HG03342 (cell line): ENCODE results near the gene DCC.

Experiments used
- ATAC-seq: cut with Tn5 transposase; IDR thresholded peaks from one replicate; pipeline ENCODE4 v1.9.1; 2021; ENCODE audit warnings: mild to moderate bottlenecking, moderate library complexity; ENCODE audit not compliant: unreplicated experiment

DCC gene

GRCh38 chr18:53543711-53544110 lies 1203.7 kb downstream of the DCC start:
- ATAC-seq: no peak

DNA sequence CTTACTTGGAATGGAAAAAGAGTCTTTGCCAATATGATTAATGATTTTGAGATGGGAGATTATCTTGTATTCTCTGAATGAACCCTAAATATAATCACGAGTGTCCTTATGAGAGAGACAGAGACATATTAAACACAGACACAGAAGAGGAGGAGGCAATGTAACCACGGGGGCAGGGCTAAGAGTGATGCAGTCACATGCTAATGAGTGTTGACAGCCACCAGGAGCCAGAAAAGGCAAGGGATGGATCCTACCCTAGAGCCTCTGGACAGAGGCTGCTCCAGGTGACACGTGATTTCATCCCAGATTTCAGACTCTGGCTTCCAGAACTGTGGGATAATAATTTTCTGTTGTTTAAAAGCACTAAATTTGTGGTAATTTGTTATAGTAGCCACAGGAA lies 1204.9 kb downstream of the DCC start:
- no peak for ATAC-seq

- no peak for ATAC-seq
Measured at GRCh38 chr18:53551868-53552426, 1212.0 kb downstream of the DCC start.

- no peak for ATAC-seq
Measured at GRCh38 chr18:53553030-53553429, 1213.0 kb downstream of the DCC start.

- no peak for ATAC-seq
Measured at GRCh38 chr18:53556450-53556849, 1216.5 kb downstream of the DCC start.

DNA sequence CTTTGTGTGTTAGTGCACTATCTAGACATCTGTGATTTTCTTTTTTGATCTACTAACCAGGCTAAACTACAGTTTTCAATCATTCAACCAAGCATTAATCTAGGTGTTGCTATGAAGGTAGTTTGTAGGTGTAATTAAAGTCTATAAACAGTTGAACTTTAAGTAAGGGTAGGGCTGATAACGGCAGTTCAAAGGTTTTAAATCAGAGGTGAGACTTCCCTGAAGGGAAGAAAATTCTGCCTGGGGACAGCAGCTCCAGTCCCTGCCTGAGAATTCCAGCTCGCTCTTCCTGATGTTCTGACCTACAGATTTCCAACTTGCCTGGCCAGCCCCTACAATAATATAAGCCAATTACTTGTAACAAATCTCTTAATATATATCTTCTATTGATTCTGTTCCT lies 1220.5 kb downstream of the DCC start:
- ATAC-seq: no peak

DNA sequence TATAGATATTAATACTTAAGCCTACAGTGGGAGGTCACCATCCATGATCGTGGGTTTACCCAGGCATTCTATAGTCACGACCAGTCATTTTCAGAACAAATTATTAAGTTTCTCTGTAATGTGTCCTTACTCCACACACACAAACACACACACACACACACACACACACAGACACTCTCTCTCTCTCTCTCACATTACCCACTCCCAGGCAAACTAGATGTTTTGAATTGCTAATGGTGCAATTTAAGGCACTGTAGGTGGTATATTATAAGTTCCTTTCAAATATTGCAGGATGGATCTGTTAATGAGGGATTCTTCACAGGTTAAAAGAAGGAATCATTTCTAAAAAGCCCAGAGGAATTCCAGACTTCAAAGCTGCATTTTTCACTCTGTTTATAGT lies 1226.6 kb downstream of the DCC start:
- ATAC-seq: no peak

DNA sequence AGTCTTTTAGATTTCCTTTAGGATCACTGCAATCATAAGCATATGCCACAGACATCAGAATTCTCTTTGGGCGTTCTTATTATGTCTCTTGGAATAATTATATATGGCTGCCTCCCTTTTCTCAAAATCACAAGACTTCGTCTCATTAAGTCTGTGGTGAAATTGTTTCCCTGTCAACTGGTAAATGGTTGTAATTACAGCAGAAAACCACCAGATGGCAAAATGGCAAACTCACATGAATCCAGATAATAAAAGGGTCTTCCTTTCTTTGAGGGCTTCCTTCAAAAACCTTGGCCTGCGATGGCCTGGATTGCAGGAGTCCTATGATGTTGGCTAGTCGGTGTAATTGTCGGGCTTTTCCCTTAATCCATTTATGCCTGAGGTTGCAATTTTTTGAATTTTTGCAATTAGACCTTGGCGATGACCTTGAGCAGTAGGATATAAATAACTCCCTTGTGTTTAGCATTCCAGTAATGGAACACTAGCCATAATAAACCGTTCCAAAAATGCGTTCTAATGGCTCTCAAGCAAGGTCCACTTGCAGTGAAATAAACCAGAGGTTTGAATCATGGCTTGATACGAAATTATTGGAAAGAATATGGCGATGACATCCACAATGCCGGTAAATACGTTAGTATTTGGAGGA lies 1228.1 kb downstream of the DCC start:
- ATAC-seq: no peak
